Epithelial cell of proximal tubule (primary cell): ENCODE data around the gene PTAFR. TPM values are rescaled to one million over a fixed set of nuclear protein-coding genes. Genes with fewer than 3 reads are reported as not detected.

Source experiments
- DNase-seq: peaks from one replicate; pipeline ENCODE4 v3.0.0-alpha.2; 2011; ENCODE audit warnings: low read depth
- H3K4me3 ChIP-seq: 2 replicates; pipeline ENCODE4 v1.5.1; 2011; ENCODE audit warnings: low read depth, mild to moderate bottlenecking, low read length
- total RNA-seq: library from RNA; depleted of rRNA; stranded (reverse); fragments of >200 nt; gene quantifications from 2 replicates; pipeline ENCODE4 v1.2.3, GENCODE V29; 2015
- TF ChIP-seq, protein P1 (sequence below): conservative IDR thresholded peaks from 2 replicates; pipeline ENCODE4 v1.5.1; 2012; ENCODE audit warnings: low read depth, mild to moderate bottlenecking, low read length

The PTAFR gene
- total RNA-seq, 1 donor from 2014 or later, result 4.9 TPM

GRCh38 chr1:28109639-28110038 is 66.9 kb downstream of the PTAFR start:
- DNase-seq, result no peak
- TF ChIP-seq, protein P1, sequence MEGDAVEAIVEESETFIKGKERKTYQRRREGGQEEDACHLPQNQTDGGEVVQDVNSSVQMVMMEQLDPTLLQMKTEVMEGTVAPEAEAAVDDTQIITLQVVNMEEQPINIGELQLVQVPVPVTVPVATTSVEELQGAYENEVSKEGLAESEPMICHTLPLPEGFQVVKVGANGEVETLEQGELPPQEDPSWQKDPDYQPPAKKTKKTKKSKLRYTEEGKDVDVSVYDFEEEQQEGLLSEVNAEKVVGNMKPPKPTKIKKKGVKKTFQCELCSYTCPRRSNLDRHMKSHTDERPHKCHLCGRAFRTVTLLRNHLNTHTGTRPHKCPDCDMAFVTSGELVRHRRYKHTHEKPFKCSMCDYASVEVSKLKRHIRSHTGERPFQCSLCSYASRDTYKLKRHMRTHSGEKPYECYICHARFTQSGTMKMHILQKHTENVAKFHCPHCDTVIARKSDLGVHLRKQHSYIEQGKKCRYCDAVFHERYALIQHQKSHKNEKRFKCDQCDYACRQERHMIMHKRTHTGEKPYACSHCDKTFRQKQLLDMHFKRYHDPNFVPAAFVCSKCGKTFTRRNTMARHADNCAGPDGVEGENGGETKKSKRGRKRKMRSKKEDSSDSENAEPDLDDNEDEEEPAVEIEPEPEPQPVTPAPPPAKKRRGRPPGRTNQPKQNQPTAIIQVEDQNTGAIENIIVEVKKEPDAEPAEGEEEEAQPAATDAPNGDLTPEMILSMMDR, result no peak
- H3K4me3 ChIP-seq, result no peak overlapping the region

GRCh38 chr1:28108001-28108400 is 68.5 kb downstream of the PTAFR start:
- TF ChIP-seq, protein P1, result no peak
- DNase-seq, result no peak
- H3K4me3 ChIP-seq, result no peak overlapping the region

- no peak for DNase-seq
- no peak overlapping the region for H3K4me3 ChIP-seq
- TF ChIP-seq, protein P1, result no peak
Observed at GRCh38 chr1:28104866-28105467, 71.5 kb downstream of the PTAFR start.

GRCh38 chr1:28102189-28102588 is 74.3 kb downstream of the PTAFR start:
- no peak overlapping the region for H3K4me3 ChIP-seq

DNA sequence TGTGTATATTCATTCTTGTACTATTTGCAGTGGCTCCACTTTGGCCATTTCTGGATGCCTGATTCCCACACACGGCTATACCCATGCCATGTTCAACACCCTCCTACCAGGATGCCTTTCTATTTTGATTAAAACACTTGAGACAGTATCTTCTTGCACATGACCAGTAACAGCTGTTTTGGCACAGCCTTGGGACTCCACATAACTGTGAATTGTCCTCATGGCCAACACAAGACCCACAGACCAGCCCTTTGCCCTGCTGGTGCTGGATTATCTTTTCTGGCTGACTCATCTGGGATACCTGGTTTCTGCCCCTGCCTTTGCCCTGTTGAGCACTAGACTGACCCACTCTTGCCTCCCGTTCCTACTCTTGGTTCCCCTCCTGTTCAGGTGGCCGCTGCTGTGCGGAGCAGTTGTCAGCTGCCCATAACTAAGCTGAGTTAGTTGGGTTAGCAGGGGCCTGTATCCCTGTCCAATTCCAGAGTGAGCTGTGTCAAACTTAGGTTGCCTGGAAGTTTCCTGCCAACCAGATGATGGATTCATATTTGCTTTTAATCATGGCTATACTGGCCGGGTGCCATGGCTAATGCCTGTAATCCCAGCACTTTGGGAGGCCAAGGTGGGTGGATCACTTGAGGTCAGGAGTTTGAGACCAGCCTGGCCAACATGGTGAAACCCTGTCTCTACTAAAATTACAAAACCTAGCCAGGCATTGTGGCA is 77.3 kb downstream of the PTAFR start:
- no peak for DNase-seq

More at GRCh38 chr1:28102189-28102588, 74.3 kb downstream of the PTAFR start:
- DNase-seq, result no peak
- TF ChIP-seq, protein P1, result no peak

More for the DNA sequence above, 77.3 kb downstream of the PTAFR start:
- TF ChIP-seq, protein P1, result no peak
- H3K4me3 ChIP-seq, result no peak overlapping the region

Other genes starting within 250 kb of the PTAFR start
- 13.5 and 17.2 TPM in 2 replicates for gene SMPDL3B, start 241.7 kb downstream of the PTAFR start, total RNA-seq
- gene XKR8, start 216.7 kb downstream of the PTAFR start, total RNA-seq, result 10.3 and 11.1 TPM in 2 replicates
- gene EYA3, start 88.1 kb downstream of the PTAFR start, total RNA-seq, result 18.1 and 22.2 TPM in 2 replicates
- gene DNAJC8, start 56.3 kb upstream of the PTAFR start, total RNA-seq, result 105 and 120 TPM in 2 replicates
- 235 and 505 TPM in 2 replicates for gene ATP5IF1, start 59.4 kb upstream of the PTAFR start, total RNA-seq
- 15.4 and 18.5 TPM in 2 replicates for gene SESN2, start 82.8 kb upstream of the PTAFR start, total RNA-seq
- gene MED18, start 152.3 kb upstream of the PTAFR start, total RNA-seq, result 9.6 and 25.1 TPM in 2 replicates
- 25.9 and 35.9 TPM in 2 replicates for gene PHACTR4, start 193.1 kb upstream of the PTAFR start, total RNA-seq